ENCODE measurements around the gene WNK2.
"Not testable (repeated sequence)": the region's sequence is repeated elsewhere in the genome, so short reads cannot be mapped to it uniquely, and the experiment has no call there.

Gene WNK2

GRCh38 chr9:93183663-93184431 is at the start of gene WNK2:
Gene WNK2, plus strand, starts transcription at chr9:93184139. Its CDS starts 791 bp downstream, at chr9:93184930.
- no peak for DNase-seq (ENCODE audit: low read depth)

- no peak for DNase-seq (ENCODE audit: low read depth)
Observed at GRCh38 chr9:93134740-93135444, 49.0 kb upstream of the WNK2 start.

GRCh38 chr9:93136011-93136440 is 47.9 kb upstream of the WNK2 start:
- DNase-seq (ENCODE audit: low read depth): no peak

GRCh38 chr9:93137362-93137761 is 46.6 kb upstream of the WNK2 start:
- DNase-seq (ENCODE audit: low read depth): no peak

- no peak for DNase-seq (ENCODE audit: low read depth)
Observed at GRCh38 chr9:93138171-93138764, 45.7 kb upstream of the WNK2 start.

GRCh38 chr9:93139365-93140182 is 44.4 kb upstream of the WNK2 start:
- DNase-seq (ENCODE audit: low read depth): no peak

GRCh38 chr9:93141771-93142483 is 42.0 kb upstream of the WNK2 start:
- no peak for DNase-seq (ENCODE audit: low read depth)

- peak; percentile 45 for DNase-seq (ENCODE audit: low read depth)
Observed at GRCh38 chr9:93143830-93144530, 40.0 kb upstream of the WNK2 start.

- DNase-seq (ENCODE audit: low read depth): not testable (repeated sequence)
Observed at GRCh38 chr9:93146696-93147095, 37.2 kb upstream of the WNK2 start.

- no peak for DNase-seq (ENCODE audit: low read depth)
Observed at GRCh38 chr9:93147632-93148031, 36.3 kb upstream of the WNK2 start.

- DNase-seq (ENCODE audit: low read depth): no peak
Observed at GRCh38 chr9:93148721-93149120, 35.2 kb upstream of the WNK2 start.

- no peak for DNase-seq (ENCODE audit: low read depth)
Observed at GRCh38 chr9:93149361-93149760, 34.6 kb upstream of the WNK2 start.

- DNase-seq (ENCODE audit: low read depth): no peak
Observed at GRCh38 chr9:93151097-93151784, 32.7 kb upstream of the WNK2 start.

GRCh38 chr9:93154293-93154903 is 29.5 kb upstream of the WNK2 start:
- DNase-seq (ENCODE audit: low read depth): peak; percentile 26

GRCh38 chr9:93155716-93156474 is 28.0 kb upstream of the WNK2 start:
- no peak for DNase-seq (ENCODE audit: low read depth)

- no peak for DNase-seq (ENCODE audit: low read depth)
Observed at GRCh38 chr9:93156475-93157008, 27.4 kb upstream of the WNK2 start.

- peak; percentile 60 for DNase-seq (ENCODE audit: low read depth)
Observed at GRCh38 chr9:93159601-93160471, 24.1 kb upstream of the WNK2 start.

Measured in activated T-cell treated with anti-CD3 and anti-CD28 coated beads for 1 hour (primary cell).